Loucy (cell line): ENCODE data around the gene CEP104.

ENCODE experiments used
- H2AFZ ChIP-seq: fragments of 200-600 bp; sonication (generic); 2 replicates; pipeline ENCODE4 v1.6.0; 2016; ENCODE audit warnings: antibody characterized with exemption, mild to moderate bottlenecking, low read length, moderate library complexity
- H3F3A ChIP-seq: fragments of 200-600 bp; 2 replicates; pipeline ENCODE4 v1.6.0; 2016; ENCODE audit warnings: antibody characterized with exemption, low read depth, mild to moderate bottlenecking
- H3K27me3 ChIP-seq: fragments of 200-600 bp; sonication (generic); 2 replicates; pipeline ENCODE4 v1.6.1; 2014; ENCODE audit warnings: low read length, mild to moderate bottlenecking; ENCODE audit not compliant: insufficient read depth, poor library complexity, severe bottlenecking
- H3K36me3 ChIP-seq: fragments of 200-600 bp; sonication (generic); 2 replicates; pipeline ENCODE4 v1.6.1; 2016; ENCODE audit warnings: low read length; ENCODE audit not compliant: insufficient read depth
- H3K4me1 ChIP-seq: fragments of 200-600 bp; sonication (generic); 2 replicates; pipeline ENCODE4 v1.5.1; 2014; ENCODE audit warnings: low read length, mild to moderate bottlenecking; ENCODE audit not compliant: insufficient read depth, poor library complexity, severe bottlenecking
- H3K4me2 ChIP-seq: fragments of 200-600 bp; sonication (generic); 2 replicates; pipeline ENCODE4 v1.6.0; 2014; ENCODE audit warnings: antibody characterized with exemption, low read length, low read depth, mild to moderate bottlenecking; ENCODE audit not compliant: poor library complexity, severe bottlenecking
- H3K4me3 ChIP-seq: fragments of 200-600 bp; sonication (generic); 2 replicates; pipeline ENCODE4 v1.5.1; 2014; ENCODE audit warnings: low read length, mild to moderate bottlenecking, mixed read lengths; ENCODE audit not compliant: poor library complexity, severe bottlenecking
- H3K79me2 ChIP-seq: fragments of 200-600 bp; sonication (generic); 2 replicates; pipeline ENCODE4 v1.6.1; 2014; ENCODE audit warnings: low read length; ENCODE audit not compliant: insufficient read depth
- H3K9ac ChIP-seq: fragments of 200-600 bp; sonication (generic); 2 replicates; pipeline ENCODE4 v1.6.0; 2014; ENCODE audit warnings: mild to moderate bottlenecking, low read depth, low read length, moderate library complexity; ENCODE audit not compliant: poor library complexity, severe bottlenecking
- H3K9me2 ChIP-seq: fragments of 200-600 bp; sonication (generic); replicated peaks from 2 replicates; pipeline ENCODE4 v1.6.1; 2016; ENCODE audit warnings: low read depth, low read length, mixed read lengths
- H3K9me3 ChIP-seq: fragments of 200-600 bp; sonication (generic); 2 replicates; pipeline ENCODE4 v1.6.1; 2014; ENCODE audit warnings: mild to moderate bottlenecking, antibody characterized with exemption, low read length, low read depth; ENCODE audit not compliant: insufficient read depth
- H4K20me1 ChIP-seq: fragments of 200-600 bp; sonication (generic); 2 replicates; pipeline ENCODE4 v1.6.0; 2014; ENCODE audit warnings: antibody characterized with exemption, low read length, mild to moderate bottlenecking; ENCODE audit not compliant: insufficient read depth, poor library complexity, severe bottlenecking
- EZH2phosphoT487 ChIP-seq: fragments of 200-600 bp; IDR thresholded peaks from 2 replicates; pipeline ENCODE4 v1.6.1; 2018; ENCODE audit warnings: antibody characterized with exemption, mild to moderate bottlenecking, moderate library complexity, borderline replicate concordance
- TF ChIP-seq, protein P1 (sequence below): fragments of 200-600 bp; sonication (generic); conservative IDR thresholded peaks from 2 replicates; pipeline ENCODE4 v1.5.1; 2014; ENCODE audit warnings: mild to moderate bottlenecking, antibody characterized with exemption, low read length

Gene CEP104

GRCh38 chr1:3787745-3788605 lies 69.0 kb downstream of the CEP104 start:
- H4K20me1 ChIP-seq: peaks cover 15% of the 10 kb centered on the region
- no peak overlapping the region for H3K4me3 ChIP-seq
- H3K79me2 ChIP-seq: peaks cover 45% of the 10 kb centered on the region
- no peak overlapping the region for H3K4me2 ChIP-seq
- H3F3A ChIP-seq: no peaks in the 10 kb centered on the region
- no peaks in the 10 kb centered on the region for H3K9me3 ChIP-seq
- peaks cover 4% of the 10 kb centered on the region for H3K4me1 ChIP-seq
- no peaks in the 10 kb centered on the region for H3K27me3 ChIP-seq
- TF ChIP-seq EZH2phosphoT487: no peak
- TF ChIP-seq, protein P1, sequence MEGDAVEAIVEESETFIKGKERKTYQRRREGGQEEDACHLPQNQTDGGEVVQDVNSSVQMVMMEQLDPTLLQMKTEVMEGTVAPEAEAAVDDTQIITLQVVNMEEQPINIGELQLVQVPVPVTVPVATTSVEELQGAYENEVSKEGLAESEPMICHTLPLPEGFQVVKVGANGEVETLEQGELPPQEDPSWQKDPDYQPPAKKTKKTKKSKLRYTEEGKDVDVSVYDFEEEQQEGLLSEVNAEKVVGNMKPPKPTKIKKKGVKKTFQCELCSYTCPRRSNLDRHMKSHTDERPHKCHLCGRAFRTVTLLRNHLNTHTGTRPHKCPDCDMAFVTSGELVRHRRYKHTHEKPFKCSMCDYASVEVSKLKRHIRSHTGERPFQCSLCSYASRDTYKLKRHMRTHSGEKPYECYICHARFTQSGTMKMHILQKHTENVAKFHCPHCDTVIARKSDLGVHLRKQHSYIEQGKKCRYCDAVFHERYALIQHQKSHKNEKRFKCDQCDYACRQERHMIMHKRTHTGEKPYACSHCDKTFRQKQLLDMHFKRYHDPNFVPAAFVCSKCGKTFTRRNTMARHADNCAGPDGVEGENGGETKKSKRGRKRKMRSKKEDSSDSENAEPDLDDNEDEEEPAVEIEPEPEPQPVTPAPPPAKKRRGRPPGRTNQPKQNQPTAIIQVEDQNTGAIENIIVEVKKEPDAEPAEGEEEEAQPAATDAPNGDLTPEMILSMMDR: no peak
- no peak overlapping the region for H3K9ac ChIP-seq
- no peaks in the 10 kb centered on the region for H3K9me2 ChIP-seq
- H3K36me3 ChIP-seq: peaks cover 53% of the 10 kb centered on the region; the same call in 1 of the 2 replicates
- H2AFZ ChIP-seq: no peak overlapping the region

- H3K4me2 ChIP-seq: no peak overlapping the region
- H3K27me3 ChIP-seq: no peaks in the 10 kb centered on the region
- H3K79me2 ChIP-seq: peaks cover 38% of the 10 kb centered on the region
- H4K20me1 ChIP-seq: peaks cover 11% of the 10 kb centered on the region
- no peaks in the 10 kb centered on the region for H3K9me3 ChIP-seq
- H2AFZ ChIP-seq: no peak overlapping the region
- H3K9ac ChIP-seq: no peak overlapping the region
- H3K4me3 ChIP-seq: no peak overlapping the region
- H3K36me3 ChIP-seq: peaks cover 60% of the 10 kb centered on the region; the same call in 1 of the 2 replicates
- no peaks in the 10 kb centered on the region for H3K4me1 ChIP-seq
- no peaks in the 10 kb centered on the region for H3K9me2 ChIP-seq
- TF ChIP-seq, protein P1: no peak
- TF ChIP-seq EZH2phosphoT487: no peak
- H3F3A ChIP-seq: no peaks in the 10 kb centered on the region
Observed at GRCh38 chr1:3787349-3787715, 69.7 kb downstream of the CEP104 start.

DNA sequence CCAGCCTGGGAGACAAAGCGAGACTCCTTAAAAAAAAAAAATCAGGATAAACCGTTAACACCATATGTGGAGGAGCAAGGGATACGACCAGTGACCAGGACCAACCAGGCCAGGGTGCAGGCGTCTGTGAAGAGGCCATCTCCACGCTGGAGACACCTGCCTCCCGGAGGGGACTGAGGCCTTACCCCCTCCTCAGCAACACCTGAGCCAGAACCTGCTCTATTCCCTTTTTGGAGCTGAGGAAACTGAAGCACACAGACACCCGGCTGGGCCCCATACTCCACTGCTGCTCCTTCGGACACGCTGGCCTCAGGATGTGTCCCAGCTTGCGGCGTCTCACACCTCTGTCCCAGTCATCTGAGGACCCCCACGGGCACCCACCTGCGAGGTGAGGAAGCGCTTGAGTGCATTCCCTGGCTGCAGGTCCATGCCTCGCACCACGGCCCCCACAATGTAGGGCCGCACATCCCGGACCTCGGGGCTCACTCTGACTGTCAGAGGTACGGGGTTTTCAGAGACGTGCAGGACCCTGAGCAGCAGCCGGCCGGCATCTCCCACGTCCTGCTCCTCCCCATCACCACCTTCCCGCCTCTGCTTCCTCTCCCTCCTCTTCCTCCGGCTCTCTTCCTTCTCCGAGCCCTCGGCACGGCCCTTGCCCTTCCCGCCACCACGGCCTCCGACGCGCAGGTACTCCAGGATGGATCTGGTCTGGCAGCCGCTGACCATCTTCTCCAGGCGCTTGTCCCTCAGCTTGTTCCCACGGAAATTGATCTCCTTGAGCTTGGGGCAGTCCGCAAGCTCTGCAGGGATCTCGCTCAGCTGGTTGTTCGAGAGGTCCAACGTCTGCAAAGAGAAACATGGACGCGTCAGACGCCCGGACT lies 70.3 kb downstream of the CEP104 start:
- peaks cover 33% of the 10 kb centered on the region; the same call in 1 of the 2 replicates for H3K79me2 ChIP-seq
- H3K4me3 ChIP-seq: no peak overlapping the region
- H2AFZ ChIP-seq: no peak overlapping the region
- no peaks in the 10 kb centered on the region for H3K4me1 ChIP-seq
- H4K20me1 ChIP-seq: peaks cover 7% of the 10 kb centered on the region
- no peak overlapping the region for H3K9ac ChIP-seq
- H3K9me3 ChIP-seq: no peaks in the 10 kb centered on the region
- TF ChIP-seq EZH2phosphoT487: no peak
- TF ChIP-seq, protein P1: no peak
- H3K27me3 ChIP-seq: no peaks in the 10 kb centered on the region
- H3K9me2 ChIP-seq: no peaks in the 10 kb centered on the region
- peaks cover 66% of the 10 kb centered on the region; the same call in 1 of the 2 replicates for H3K36me3 ChIP-seq
- H3F3A ChIP-seq: no peaks in the 10 kb centered on the region
- H3K4me2 ChIP-seq: no peak overlapping the region
